BLaER1 treated with 17β-estradiol and CSF1 and Interleukin-3, amounts not matched to agents 10 nM and 100 nM (cell line): Measurements from ENCODE around the gene CFAP221.
A peak's percentile ranks its signal among the peaks of the same experiment; 100 is the strongest.

Experiments
- H3K27ac ChIP-seq, 11 experiments: shearing (Covaris generic); formaldehyde crosslinking; 2 replicates each; pipeline ENCODE4 v1.8.1; 2022
- H3K27me3 ChIP-seq, 11 experiments: shearing (Covaris generic); formaldehyde crosslinking; 2 replicates each; pipeline ENCODE4 v1.8.1; 2022
- H3K36me3 ChIP-seq, 11 experiments: shearing (Covaris generic); formaldehyde crosslinking; 2 replicates each; pipeline ENCODE4 v1.8.1; 2022
- H3K4me1 ChIP-seq, 10 experiments: shearing (Covaris generic); formaldehyde crosslinking; 2 replicates each; pipeline ENCODE4 v1.8.1; 2022
- H3K4me2 ChIP-seq, 11 experiments: shearing (Covaris generic); formaldehyde crosslinking; 2 replicates each; pipeline ENCODE4 v1.8.1; 2022
- H3K4me3 ChIP-seq, 10 experiments: shearing (Covaris generic); formaldehyde crosslinking; 2 replicates each; pipeline ENCODE4 v1.8.1; 2022
- H3K9ac ChIP-seq, 11 experiments: shearing (Covaris generic); formaldehyde crosslinking; 2 replicates each; pipeline ENCODE4 v1.8.1; 2022
- H3K9me3 ChIP-seq, 11 experiments: shearing (Covaris generic); formaldehyde crosslinking; replicated peaks in 1 of 11; 2 replicates each; pipeline ENCODE4 v1.8.1; 2022
- H4K20me1 ChIP-seq, 11 experiments: shearing (Covaris generic); formaldehyde crosslinking; 2 replicates each; pipeline ENCODE4 v1.8.1; 2022
- Cebpa-rat ChIP-seq, 11 experiments: shearing (Covaris generic); IDR thresholded peaks; 2 replicates each; pipeline ENCODE4 v1.8.1; 2022

The CFAP221 gene

DNA sequence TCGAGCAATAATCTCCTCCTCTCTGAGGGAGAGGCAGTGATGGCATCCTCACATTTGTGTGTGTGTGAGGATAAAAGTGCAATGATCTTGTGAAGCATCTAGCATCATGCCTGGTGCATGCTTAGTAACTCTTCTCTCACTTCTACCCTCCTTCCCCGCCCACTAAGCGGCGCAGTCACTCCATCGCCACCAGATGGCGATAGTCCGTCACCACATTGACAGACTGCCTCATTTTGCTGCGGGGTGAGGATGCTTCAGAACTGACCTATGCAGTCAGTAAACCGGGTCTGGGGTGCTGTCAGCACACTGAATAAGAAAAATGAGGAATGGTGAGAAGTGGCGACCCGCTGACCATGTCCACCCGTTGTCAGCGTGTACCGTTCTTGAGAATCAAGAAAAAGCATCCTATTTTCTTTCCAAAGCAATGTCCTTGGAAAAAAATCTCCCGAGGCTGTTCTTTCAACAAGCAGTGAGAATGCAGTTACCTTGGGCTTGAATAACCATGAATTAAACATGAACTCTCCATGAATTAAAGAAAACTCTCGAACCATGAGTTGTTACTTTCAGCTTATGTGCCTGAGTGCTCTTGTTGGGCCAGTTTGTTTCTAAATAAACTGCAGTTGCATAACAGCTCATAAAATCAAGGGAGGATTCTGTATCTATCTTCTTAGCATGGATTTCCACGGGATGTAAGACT is 97.5 kb downstream of the CFAP221 start:
- Histone ChIP-seq H4K20me1 (no peaks in the 10 kb centered on the region), H3K4me1 (no peaks in the 10 kb centered on the region), H3K27me3 (no peaks in the 10 kb centered on the region), H3K36me3 (no peaks in the 10 kb centered on the region), H3K9ac (no peak overlapping the region), H3K4me3 (no peak overlapping the region), H3K27ac (no peak overlapping the region), H3K9me3 (no peaks in the 10 kb centered on the region), H3K4me2 (no peak overlapping the region)
- TF ChIP-seq Cebpa-rat (IDR thresholded peaks at IDR 0.05): no peak

DNA sequence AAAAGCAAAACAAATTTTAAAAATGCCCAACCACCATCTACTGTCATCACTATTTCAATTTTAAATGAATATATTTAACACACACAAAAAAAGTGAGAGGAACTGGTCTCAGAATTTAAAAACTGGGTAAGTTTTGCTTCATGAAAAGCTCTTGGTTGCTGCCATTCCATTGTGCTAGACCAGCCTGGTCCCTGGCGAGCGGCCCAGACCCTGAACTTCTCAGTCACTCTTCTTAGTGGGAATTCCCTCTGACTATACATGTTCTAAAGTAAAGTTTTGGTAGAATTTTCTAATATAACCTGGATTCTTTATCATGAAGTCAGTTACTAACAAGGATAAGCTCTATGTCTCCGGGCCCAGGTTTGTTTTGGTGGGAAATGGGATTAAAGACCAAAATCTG is 99.9 kb downstream of the CFAP221 start:
- peaks cover 7 to 12% (median 11%) of the 10 kb centered on the region in 10 experiments; a peak in 19 of 20 replicates for H3K4me1 ChIP-seq
- no peak overlapping the region for H3K9ac ChIP-seq
- H4K20me1 ChIP-seq: no peaks in the 10 kb centered on the region
- no peaks in the 10 kb centered on the region for H3K36me3 ChIP-seq
- no peak for TF ChIP-seq Cebpa-rat (IDR thresholded peaks at IDR 0.05)
- H3K27ac ChIP-seq: no peak overlapping the region
- H3K4me3 ChIP-seq: no peak overlapping the region
- no peaks in the 10 kb centered on the region for H3K27me3 ChIP-seq
- H3K4me2 ChIP-seq: no peak overlapping the region
- H3K9me3 ChIP-seq: peaks cover 6 to 12% (median 8%) of the 10 kb centered on the region in 11 experiments

DNA sequence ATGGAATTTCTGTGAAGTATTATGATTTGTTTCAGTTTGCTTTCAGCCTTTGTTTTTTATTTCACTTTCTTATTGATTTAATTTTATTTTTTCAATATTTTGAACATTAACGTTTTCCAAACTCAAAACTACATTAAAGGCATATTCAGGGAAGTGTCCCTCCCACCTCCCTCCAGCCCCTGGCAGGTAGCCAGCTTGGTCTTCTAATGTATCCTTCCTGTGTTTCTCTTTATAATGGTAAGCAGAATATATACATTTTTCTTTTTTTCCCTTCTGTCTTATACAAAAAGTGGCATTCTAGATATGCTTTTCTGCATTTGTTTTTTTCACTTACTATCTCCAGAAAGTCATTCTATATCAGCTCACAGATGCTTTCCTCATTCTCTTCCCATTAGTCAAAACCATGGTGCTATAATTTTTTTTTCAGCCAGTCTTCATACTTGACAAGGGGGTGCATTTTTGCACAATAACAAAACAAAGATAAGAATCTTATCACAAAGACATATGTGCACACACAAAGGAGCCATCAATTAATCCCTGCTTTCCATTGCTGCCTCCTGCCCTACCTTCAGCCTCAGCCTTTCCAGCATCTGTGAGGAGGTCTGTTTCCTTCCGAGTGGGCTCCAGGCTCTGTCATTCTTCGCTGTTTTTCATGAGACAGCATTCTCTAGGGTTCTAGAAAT is 101.1 kb downstream of the CFAP221 start:
- Histone ChIP-seq H3K4me3 (no peak overlapping the region), H3K4me2 (no peak overlapping the region), H3K9ac (no peak overlapping the region), H3K27me3 (no peaks in the 10 kb centered on the region), H4K20me1 (no peaks in the 10 kb centered on the region), H3K9me3 (peaks cover 12 to 23% (median 18%) of the 10 kb centered on the region in 11 experiments), H3K4me1 (peaks cover 7 to 12% (median 11%) of the 10 kb centered on the region in 10 experiments; a peak in 19 of 20 replicates), H3K27ac (no peak overlapping the region), H3K36me3 (no peaks in the 10 kb centered on the region)
- TF ChIP-seq Cebpa-rat (IDR thresholded peaks at IDR 0.05): no peak

DNA sequence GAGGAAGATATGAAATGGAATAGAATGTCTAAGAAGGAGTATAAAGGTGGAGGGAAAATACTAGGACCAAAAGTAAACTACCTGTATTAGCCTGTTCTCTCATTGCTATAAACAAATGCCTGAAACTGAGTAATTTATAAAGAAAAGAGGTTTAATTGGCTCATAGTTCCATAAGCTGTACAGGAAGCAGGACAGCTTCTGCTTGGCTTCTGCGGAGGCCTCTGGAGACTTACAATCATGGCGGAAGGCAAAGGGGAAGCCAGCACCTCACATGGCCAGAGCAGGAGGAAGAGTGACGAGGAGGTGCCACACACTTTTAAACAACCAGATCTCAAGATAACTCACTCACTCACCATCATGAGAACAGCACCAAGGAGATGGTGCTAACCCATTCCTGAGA is 101.9 kb downstream of the CFAP221 start:
- Histone ChIP-seq H3K4me3 (no peak overlapping the region), H3K9ac (no peak overlapping the region), H3K36me3 (no peaks in the 10 kb centered on the region), H3K27me3 (no peaks in the 10 kb centered on the region), H3K4me1 (peaks cover 7 to 12% (median 11%) of the 10 kb centered on the region in 10 experiments; a peak in 19 of 20 replicates), H3K9me3 (peaks cover 12 to 24% (median 19%) of the 10 kb centered on the region in 11 experiments), H3K27ac (no peak overlapping the region), H3K4me2 (no peak overlapping the region), H4K20me1 (no peaks in the 10 kb centered on the region)
- TF ChIP-seq Cebpa-rat (IDR thresholded peaks at IDR 0.05): no peak

DNA sequence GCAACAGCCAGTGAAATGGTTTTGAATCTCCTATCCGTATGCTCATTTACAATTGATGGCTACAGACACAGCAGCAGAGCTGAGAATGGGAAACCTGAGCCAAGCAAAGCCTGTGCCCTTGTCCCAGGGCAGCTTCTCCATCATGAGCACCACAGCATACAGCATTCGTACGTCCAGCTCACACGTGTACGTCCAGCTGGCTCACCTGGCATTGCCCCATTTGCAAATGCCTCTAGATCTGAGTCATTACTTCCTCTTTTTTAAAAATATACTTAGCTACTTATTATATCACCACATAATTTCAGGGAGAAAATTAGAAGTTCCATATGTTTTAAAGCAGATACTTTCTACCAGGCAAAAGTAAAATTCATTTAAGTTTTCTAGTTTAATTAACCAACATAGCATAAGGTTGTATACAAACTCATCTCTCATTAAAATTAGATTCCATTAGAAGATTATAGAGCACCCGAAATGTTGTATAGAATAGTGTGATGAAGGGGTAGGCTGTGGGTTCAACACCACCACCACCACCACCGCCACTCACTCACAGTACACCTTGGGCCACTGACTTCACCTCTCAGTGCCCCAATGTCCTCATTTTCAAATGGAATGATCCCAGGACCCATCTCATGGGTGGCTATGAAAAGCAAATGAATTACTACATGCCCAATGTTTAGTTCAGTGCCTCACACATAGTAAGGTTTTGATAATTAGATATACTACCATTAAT is 103.4 kb downstream of the CFAP221 start:
- peaks cover 12 to 24% (median 19%) of the 10 kb centered on the region in 11 experiments for H3K9me3 ChIP-seq
- no peaks in the 10 kb centered on the region for H3K36me3 ChIP-seq
- H3K4me1 ChIP-seq: peaks cover 10 to 21% (median 12%) of the 10 kb centered on the region in 10 experiments
- H3K4me3 ChIP-seq: no peak overlapping the region
- peak overlapping the region in 10 of 11 experiments; percentile 8 to 50 (median 36); a peak in 19 of 22 replicates for H3K4me2 ChIP-seq
- no peaks in the 10 kb centered on the region for H4K20me1 ChIP-seq
- H3K27ac ChIP-seq: peak overlapping the region in 1 of 11 experiments; percentile 32; a peak in 1 of 22 replicates
- H3K27me3 ChIP-seq: no peaks in the 10 kb centered on the region
- TF ChIP-seq Cebpa-rat (IDR thresholded peaks at IDR 0.05): no peak
- no peak overlapping the region for H3K9ac ChIP-seq

DNA sequence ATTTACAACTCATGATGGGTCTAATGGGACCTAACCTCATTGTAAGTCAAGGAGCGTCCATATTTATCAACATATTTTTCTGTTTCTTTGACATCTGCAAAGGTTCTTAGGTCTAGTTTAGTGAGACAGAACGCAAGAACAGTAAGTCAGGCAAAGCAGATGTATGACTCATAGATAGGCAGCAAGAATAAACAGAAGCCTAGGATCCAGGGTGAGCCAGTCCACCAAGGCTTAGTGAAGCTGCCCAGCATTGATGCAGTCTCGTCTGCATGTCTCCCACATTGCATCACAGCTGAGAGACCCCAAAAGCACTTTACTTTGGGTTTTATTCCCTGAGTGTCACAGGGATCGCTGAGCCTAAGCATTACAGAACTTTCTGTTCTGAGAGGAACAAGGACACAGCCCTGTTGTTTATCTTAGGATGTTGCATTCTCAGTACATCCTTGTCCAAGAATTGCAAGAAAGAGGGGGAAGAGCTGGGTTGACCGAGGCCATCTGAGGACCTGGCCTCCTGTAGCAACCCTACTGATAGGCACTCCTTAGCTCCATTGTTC is 105.2 kb downstream of the CFAP221 start:
- H3K27ac ChIP-seq: no peak overlapping the region
- H3K27me3 ChIP-seq: no peaks in the 10 kb centered on the region
- H3K9ac ChIP-seq: no peak overlapping the region
- no peak for TF ChIP-seq Cebpa-rat (IDR thresholded peaks at IDR 0.05)
- H4K20me1 ChIP-seq: no peaks in the 10 kb centered on the region
- H3K4me1 ChIP-seq: peaks cover 10 to 21% (median 12%) of the 10 kb centered on the region in 10 experiments
- H3K4me3 ChIP-seq: no peak overlapping the region
- H3K36me3 ChIP-seq: no peaks in the 10 kb centered on the region
- peaks cover 12 to 24% (median 19%) of the 10 kb centered on the region in 11 experiments for H3K9me3 ChIP-seq
- H3K4me2 ChIP-seq: no peak overlapping the region

DNA sequence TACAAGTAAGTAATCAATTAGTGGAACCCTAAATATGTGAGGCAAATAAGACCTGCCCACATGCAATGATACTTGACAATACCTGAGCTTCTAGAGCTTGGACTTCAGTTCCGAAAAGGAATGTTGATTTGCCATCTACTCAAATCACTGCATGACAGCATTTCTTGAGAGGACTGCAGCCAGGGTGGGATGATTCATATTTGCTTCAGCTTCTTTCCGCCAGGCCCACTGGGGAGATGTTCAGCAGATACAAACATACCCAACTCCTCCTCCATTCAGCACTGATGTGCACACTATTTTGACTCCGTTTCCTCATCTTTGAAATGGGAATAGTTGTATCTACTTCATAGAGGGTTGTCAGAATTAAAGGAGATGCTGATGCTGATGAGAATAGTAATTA is 106.0 kb downstream of the CFAP221 start:
- Histone ChIP-seq H3K27ac (no peak overlapping the region), H3K9ac (no peak overlapping the region), H3K4me3 (no peak overlapping the region), H3K4me1 (peaks cover 10 to 21% (median 12%) of the 10 kb centered on the region in 10 experiments), H3K4me2 (no peak overlapping the region), H3K36me3 (no peaks in the 10 kb centered on the region), H3K9me3 (peaks cover 12 to 24% (median 19%) of the 10 kb centered on the region in 11 experiments), H3K27me3 (no peaks in the 10 kb centered on the region), H4K20me1 (no peaks in the 10 kb centered on the region)
- TF ChIP-seq Cebpa-rat (IDR thresholded peaks at IDR 0.05): no peak

DNA sequence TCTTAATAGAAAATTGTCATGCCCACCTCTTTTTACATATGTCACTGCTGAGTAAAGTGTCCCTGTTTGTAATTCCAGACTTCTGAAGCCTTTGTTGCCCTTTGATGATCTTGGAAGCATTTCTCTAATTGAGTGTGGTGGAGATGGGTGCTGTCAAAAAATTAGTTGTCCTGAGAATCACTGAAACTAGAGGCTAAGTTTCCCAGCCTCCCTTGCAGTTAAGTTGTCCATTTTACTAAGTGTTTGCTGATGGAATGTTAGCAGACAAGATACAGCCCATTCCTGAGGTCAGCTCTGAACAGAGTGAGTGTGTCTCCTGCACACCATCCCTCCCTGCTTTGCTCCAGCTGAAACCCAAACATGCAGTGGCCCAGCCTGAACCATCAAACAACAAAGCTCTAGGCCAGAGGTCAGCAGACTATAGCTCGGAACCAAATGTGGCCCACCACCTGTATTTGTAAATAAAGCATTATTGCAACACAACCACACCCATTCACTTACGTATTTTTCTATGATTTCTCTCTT is 106.7 kb downstream of the CFAP221 start:
- Histone ChIP-seq H3K36me3 (no peaks in the 10 kb centered on the region), H3K4me1 (peaks cover 10 to 21% (median 12%) of the 10 kb centered on the region in 10 experiments), H3K9me3 (peaks cover 12 to 24% (median 19%) of the 10 kb centered on the region in 11 experiments), H3K4me3 (no peak overlapping the region), H3K4me2 (no peak overlapping the region), H3K27ac (no peak overlapping the region), H3K27me3 (no peaks in the 10 kb centered on the region), H4K20me1 (no peaks in the 10 kb centered on the region), H3K9ac (no peak overlapping the region)
- TF ChIP-seq Cebpa-rat (IDR thresholded peaks at IDR 0.05): no peak
